Activated CD8-positive, alpha-beta memory T cell treated with anti-CD3 and anti-CD28 coated beads for 1 hour (primary cell): Measurements from ENCODE around the gene TNRC6C.
"Not testable (repeated sequence)": the region's sequence is repeated elsewhere in the genome, so short reads cannot be mapped to it uniquely, and the experiment has no call there.

Experiments used
- DNase-seq, 2 donors: peaks; one replicate each; pipeline ENCODE4 v3.0.0-alpha.2; 2020; ENCODE audit warnings: low read depth in 1 of 2; ENCODE audit errors: extremely low read depth in 1 of 2

Gene TNRC6C

DNA sequence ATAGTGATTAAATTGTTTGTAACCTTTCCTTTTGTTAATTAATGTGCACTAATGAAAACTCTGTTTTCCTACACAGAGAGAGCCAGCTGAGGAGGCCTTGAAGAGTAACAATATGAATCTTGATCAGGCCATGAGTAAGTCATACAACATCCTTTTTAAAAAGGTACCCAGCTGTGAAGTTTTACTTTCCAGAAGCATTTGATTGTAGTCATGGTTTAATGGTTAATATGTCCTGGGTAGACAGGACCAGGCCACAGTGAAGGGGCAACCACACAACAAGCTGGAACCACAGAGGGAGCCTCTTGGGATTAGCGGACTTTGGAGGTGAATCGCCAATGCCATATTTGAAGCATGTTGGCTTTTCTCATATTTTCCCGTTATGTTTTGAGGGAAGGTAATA, 114.5 kb downstream of the TNRC6C start:
- DNase-seq = no peak

DNA sequence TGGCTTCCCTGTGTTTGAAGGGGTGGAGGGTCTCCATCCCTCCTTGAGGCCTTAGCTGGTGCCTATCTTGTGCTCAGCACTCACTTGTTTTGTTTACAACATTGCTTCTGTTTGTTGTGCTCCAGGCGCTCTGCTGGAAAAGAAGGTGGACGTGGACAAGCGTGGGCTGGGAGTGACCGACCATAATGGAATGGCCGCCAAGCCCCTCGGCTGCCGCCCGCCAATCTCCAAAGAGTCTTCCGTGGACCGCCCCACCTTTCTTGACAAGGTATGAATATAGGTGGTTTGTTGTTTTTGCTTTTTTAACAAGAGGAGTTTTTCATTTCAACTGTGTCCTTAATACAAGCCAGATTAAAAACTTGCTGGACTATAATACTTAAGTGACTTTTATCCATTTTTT, 116.5 kb downstream of the TNRC6C start:
- no peak for DNase-seq

DNA sequence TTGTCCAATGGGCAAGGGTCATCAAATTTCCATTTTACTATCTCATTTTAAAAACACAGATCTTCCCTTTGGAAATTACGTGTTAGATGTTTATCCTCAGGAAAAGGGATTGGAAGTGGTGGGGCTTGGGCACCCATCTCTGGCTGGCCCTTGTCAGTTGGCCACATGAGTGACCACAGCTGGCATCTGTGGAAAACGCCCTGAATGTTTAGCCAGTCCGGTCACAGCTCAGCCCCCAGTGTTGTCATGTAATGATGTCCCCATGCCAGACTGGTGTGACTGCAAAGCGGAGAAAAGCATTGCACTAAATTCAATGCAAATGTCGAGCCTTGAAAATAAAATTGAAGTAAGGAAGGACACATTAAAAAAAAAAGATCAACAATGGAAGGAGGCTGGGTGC, 117.0 kb downstream of the TNRC6C start:
- no peak for DNase-seq

DNA sequence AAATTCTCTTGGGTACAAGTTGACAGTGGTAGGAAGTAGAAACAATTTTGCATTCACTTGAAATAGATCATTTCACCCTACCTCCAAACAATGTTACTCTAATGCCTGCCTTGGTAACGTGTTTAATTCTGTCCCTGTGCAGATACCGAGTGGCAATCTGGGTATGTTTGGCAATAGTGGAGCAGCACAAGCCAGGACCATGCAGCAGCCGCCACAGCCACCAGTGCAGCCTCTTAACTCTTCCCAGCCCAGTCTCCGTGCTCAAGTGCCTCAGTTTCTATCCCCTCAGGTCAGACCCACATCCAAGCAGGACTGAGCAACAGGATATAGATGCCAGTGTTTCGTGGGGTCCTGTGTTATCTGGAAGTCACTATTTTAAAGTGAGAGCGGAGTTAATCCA, 120.8 kb downstream of the TNRC6C start:
- DNase-seq = no peak

DNA sequence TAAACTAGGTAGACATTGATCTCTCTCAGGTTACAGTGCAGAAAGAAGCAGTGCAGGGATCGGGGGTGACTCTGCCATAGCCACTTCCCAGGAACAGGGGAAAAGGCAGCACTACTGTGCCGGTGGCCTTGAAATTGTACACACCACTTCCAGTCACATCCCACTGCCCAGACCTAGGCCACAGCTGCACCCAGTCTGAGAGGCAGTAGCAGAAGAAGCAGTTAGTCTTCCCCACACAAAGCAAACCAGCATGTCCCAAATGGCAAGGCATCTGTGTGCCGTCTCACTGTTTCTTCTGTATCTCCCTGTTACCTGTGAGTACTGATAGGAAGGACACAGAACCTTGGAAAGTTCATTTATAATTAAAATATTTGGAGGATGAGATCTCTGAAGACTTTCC, 123.0 kb downstream of the TNRC6C start:
- DNase-seq = no peak

DNA sequence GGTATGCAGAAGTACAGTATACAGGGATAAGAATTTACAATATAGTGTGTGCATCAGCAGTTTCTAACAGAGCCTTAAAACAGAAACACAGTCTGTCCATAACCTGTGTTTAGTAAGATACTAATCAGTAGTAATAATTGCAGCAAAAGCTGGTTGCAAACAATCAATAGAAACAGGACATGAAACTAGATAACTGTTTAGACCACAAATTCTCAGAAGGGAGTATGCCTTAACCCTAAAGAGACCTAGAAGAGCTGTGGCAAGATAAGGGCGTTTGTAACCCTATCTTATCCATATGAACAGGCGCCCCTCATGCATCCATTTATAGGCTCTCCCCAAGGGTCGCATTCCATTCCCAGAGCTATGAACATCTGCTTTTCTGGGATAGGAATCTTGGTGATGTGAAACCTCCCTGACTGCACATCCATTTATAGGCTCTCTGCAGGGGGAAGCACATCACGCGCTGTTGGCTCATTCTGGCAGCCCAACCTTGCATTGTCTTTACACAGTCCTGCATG, 123.9 kb downstream of the TNRC6C start:
- not testable (repeated sequence) for DNase-seq

DNA sequence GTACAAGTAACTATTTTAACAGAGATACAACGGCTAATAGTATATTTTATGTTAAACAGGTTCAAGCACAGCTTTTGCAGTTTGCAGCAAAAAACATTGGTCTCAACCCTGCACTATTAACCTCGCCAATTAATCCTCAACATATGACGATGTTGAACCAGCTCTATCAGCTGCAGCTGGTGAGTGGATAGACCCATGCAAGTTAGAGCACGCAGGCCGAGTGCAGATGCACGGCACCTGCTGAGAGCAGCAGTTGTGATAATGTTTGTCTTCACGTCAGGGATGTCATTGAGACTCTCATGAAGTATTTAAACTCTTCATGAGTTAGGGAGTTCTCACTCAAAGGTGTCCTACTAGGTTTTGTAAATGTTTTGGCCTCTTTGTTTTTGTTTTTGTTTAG, 124.5 kb downstream of the TNRC6C start:
- DNase-seq = no peak

DNA sequence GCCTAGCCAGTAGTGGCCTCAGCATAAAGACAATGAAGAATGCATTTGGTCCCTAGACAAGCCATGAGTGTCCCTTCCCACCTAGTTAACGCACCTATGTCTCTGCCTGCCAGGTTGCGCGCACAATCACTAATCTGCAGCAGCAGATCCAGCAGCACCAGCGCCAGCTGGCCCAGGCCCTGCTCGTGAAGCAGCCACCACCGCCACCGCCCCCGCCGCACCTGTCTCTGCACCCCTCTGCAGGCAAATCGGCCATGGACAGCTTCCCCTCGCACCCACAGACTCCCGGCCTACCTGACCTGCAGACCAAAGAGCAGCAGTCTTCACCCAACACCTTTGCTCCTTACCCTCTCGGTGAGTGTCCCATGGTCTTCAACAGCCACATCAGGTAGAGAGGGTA, 128.2 kb downstream of the TNRC6C start:
- no peak for DNase-seq

DNA sequence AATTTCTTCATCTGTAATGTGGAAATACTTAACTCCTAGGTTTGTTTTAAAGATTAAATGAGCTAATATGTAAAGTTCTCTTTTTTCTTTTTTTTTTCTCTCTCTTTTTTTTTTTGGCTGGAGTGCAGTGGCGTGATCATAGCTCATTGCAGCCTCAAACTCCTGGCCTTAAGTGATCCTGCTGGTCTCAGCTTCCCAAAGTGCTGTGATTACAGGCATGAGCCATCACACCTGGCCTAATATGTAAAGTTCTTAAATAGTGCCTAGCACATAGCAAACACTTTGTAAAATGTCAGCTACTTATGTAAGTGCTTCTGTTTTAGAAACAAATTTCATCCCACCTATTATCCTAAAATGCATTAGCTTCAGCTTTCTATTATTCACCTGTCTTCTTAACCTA, 130.0 kb downstream of the TNRC6C start:
- DNase-seq = no peak

DNA sequence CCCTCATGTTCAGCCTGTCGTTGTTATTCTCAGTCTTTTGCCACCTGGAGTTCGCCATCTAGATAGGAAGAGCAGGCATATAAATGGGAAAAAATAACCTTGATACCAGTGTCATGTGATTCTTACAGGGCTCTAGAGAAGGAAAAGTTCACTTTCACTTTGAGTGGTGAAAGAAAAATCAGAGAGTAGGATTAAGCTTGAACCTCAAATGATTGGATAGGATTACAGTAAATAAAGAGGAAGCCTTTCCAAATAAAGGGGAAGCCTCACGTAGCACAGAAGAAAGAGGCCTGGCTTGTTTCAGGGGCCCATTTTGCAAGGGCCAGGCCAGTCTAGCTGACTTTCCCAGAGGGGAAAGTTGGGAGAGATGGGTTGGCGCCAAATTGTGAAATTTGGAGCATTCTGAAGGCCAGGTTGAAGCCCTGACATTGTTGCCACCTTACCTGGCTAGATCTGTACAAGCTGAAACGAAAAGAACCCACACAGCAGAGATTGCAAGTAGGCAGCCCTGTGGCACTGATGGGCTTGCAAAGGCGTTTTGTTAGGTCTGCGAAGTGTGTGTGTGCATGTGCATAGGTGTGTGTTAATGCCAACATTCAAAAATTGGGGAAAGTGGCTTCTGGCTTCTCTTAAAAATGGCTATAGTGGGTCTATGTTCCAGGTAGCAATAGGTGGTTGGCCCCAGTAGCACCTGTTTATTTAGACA, 131.2 kb downstream of the TNRC6C start:
- no peak for DNase-seq

DNA sequence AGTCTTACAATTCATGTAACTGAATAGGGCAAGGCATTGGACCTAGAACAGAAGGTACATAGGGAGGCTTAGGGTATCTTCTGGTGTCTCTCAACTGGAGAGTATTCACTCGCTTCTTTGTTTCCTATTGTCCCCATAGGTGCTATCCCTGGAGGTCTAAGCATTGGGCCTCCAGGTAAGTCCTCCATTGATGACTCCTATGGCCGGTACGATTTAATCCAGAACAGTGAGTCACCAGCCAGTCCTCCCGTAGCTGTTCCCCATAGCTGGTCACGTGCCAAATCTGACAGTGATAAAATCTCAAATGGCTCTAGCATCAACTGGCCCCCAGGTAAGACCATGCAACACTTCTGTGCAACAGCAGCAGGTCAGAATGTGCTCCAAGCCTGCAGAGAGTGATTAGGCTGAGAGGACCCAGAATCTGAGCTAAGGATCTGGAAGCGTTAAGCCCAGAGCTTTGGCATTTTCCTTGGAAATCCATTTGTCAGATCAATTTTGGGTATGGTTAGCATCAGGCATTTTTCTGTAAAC, 134.4 kb downstream of the TNRC6C start:
- no peak for DNase-seq

DNA sequence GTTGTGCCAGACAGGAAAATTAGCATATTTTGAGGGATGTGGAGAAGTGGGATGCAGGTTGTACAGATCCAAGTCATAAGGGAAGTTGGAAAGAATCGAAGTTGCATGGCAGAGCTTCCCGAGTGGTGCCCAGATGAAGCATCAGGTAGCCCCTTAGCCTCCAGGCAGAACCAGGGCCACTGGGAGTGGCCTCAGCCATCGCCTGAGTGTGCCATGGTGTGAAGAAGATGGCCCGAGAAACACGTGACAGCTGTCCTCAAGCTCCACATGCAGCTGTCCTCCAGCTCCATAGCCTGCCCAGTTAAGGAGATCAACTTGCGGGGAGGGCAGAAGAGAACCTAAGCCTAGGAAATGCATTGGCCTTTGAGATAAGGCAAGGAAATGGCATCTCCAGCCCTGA, 136.5 kb downstream of the TNRC6C start:
- DNase-seq = no peak

DNA sequence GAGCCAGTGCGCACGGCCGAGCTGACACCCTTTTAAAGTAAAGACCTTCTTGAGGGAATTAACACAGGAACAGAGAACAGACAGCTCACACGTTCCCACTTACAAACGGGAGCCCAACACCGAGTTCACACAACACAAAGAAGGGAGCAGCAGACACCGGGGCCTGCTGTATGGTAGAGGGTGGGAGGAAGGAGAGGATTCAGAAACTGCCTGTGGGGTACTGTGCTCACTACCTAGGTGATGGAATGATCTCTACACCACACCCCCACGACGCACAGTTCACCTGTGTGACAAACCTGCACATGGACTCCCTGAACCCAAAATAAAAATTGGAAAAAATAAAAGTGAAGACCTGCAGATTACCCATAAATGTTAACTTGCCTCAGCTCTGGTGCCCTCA, 137.6 kb downstream of the TNRC6C start:
- no peak for DNase-seq

DNA sequence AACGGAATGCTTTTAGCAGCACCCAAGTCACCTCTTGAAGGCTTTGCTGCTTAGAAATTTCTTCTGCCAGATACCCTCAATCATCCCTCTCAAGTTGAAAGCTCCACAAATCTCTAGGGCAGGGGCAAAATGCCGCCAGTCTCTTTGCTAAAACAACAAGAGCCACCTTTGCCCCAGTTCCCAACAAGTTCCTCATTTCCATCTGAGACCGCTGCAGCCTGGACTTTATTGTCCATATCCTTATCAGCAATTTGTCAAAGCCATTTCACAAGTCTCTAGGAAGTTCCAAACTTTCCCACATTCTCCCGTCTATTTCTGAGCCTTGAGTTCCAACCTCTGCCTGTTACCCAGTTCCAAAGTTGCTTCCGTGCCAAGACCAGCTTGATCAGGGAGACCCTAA, 142.6 kb downstream of the TNRC6C start:
- no peak for DNase-seq

DNA sequence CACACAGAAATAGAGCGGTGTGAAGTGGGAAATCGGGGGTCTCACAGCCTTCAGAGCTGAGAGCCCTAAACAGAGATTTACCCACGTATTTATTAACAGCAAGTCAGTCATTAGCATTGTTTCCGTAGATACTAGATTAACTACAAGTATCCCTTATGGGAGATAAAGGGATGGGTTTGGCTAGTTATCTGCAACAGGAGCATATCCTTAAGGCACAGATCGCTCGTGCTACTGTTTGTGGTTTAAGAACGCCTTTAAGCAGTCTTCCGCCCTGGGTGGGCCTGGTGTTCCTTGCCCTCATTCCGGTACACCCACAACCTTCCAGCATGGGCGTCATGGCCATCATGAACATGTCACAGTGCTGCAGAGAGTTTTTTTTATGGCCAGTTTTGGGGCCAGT, 143.0 kb downstream of the TNRC6C start:
- DNase-seq = no peak

DNA sequence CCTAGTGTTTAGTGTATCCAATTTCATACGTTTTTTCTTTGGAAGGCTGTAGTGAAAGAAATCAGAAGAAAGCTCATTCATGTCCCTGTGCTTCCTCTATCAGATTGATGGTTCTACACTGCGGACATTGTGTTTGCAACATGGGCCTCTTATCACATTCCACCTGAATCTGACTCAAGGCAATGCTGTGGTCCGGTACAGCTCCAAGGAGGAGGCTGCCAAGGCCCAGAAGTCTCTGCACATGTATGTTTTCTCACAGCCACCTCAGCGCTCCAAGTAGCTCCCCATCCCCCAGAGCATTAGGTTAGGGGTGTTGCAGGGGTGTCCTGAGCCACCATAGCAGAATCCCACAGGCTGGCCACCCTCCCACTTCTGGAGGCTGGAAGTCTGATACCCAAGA, 144.8 kb downstream of the TNRC6C start:
- DNase-seq = no peak

DNA sequence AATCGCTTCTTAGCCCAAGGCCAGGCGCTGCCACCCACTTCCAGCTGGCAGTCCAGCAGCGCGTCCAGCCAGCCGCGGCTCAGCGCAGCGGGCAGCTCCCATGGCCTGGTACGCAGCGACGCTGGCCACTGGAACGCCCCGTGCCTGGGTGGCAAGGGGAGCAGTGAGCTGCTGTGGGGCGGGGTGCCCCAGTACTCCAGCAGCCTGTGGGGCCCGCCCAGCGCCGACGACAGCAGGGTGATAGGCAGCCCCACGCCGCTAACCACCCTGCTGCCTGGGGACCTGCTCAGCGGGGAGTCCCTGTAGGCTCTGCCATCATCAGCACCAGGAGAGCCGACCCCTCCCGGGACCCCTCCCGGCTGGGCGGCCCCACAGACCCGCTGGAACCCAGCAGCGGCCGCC, 146.0 kb downstream of the TNRC6C start:
- DNase-seq = no peak

DNA sequence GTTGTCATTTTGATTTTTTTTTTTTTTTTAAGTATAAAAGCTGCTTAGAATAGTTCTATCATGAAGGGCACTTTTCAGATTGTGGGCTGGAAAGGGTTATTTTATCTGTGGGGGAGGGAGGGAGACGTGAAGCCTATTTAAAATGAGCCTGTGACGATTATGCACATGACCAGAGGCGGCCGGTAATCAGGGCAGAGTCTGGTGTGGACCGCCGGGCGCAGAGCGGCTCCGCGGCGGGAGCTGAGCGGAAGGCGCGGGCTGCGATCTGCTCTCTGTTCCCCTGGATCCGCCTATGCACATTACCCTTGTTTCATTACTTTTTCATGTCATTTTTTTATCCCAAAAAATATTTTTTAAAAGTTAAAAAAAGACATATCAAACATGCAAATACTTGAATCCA, 146.6 kb downstream of the TNRC6C start:
- no peak for DNase-seq

DNA sequence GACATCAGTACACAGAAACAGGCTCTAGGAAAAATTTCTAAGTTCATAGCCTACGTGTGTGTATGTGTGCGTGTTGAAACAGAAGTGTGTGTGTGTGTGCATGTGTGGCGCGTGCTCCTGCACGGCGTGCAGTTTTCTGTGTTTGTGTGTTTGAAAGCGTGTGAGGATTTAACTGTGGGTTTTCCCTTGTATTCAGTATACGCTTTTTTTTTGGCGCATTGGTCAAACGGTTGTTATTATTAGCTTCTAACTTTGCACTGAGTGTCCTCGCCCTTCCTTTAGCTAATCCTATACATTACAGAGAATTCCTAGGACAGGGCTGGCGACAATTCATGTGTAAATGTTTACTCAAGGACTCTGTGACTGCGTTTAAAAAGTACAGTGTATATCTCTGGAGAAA, 147.0 kb downstream of the TNRC6C start:
- no peak for DNase-seq

DNA sequence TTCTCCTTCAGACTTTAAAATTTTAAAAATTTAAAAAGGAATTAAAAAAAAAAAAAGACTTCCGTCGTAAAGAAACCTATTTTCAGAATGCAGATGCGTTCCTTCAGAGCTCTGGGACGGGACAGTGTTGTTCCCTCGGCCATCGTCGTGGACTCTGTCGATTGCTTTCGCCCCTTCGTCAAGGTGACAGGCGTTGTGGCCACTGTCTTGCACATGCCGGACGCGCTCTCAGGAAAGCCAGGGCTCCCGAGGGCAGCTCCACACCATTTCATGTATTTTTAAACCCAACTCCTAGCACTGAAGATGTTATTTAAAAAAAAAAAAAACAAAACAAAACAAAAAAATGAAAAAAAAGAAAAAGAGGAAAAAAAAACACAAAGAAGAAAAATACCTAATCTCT, 147.7 kb downstream of the TNRC6C start:
- no peak for DNase-seq

DNA sequence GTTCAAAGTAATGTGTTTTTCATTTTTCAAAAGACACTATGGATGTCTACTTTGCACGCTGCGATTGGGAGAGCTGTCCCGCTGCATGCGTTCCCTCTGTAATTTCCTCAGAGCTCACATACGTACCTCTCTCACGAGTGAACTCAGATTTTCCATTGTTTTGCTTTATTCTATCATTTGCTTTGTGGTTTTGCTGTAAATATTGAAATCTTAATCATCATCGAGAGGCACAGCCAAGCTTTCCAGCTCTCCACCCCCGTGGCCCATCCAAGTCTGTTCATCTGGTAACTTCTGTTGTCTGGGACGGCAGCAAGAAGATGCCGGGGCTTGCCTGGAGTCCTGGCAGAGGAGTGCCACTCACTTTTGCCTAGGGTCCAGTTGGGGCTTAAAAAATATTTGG, 149.0 kb downstream of the TNRC6C start:
- DNase-seq = no peak

DNA sequence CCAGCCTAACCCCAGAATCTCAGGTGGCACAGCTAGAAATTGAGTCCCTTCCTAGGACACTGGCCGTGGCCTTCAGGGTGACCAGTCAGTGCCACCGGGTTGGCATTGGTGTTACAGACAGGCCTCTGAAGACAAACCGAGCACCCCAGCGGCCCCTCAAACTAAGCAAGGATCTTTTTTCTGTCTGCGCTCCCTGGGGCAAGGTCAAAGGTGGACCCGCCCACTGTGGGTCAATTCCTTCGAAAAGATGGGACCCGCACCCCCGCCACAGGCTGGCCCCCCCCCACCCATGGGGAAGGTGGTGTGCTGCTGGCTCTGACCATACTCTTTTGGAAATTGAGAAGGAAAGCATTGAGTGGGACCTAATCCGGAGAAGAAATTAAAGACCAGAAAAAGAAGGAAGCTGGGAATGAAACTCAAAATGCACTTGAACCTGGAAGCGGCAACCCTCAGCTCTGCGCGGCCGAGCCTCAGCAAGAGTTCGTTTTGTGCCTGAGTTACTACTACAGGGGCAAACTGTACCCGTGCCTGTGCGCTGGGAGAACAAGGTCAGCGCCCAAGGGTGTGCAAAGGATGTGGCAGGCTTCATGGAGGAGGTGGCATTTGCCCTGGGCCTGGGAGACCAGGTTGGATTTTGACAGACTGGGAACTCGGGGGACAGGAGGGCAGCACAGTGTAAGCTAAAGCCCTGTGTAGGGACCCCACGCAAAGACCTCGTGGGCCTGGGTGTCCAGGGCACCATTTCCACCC, 149.6 kb downstream of the TNRC6C start:
- no peak for DNase-seq
